Measurements from ENCODE around the gene FASLG.

DNA sequence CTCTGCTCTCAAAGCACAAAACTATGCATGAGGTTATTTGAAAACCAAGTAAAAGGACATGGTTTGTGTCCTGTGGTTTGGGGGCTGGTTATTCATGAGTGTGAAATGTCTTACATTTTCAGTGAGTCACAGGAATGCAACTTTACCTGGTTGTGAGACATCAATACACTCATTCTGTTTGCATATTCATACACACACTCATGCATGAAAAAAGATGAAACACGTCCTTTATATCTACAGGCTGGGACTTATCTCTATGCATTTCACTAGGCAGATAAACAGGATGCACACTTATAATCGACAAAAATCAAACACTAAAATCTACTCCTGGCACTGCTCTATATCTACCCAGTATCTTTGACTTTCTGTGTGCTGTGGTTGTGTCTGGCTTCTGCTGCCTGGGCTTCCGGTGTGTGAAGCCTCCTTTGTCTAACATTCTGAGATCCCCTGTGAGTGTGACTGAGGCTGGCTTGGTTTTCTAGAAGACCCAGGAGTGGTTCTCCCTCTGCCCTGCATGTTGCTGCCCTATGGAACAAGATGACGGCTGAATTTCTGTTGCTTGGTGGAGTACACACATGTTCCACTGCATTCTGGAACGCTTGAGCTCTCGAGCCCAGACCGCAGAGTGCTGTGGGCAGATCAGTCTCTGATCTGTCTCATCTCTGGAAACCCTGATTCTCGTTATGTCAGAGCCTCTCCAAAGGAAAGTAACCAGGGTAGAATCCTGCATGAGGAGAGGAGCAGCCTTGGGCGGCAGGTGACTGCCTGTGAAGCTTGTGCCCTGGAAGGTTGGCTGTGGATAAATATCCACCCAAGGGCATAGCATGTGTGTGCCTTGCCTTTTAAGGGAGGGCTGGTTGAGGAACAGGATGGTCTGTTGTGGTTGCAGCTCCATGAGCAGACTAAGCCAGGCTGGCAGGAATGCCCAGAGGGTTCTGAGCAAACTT lies 19.7 kb upstream of the FASLG start:
- TF ChIP-seq POLR2AphosphoS5 (IDR thresholded peaks at IDR 0.05; ENCODE audit: low read depth, low read length) (no peak), TAF1 (IDR thresholded peaks at IDR 0.05; ENCODE audit: borderline replicate concordance, insufficient read depth, low read length) (no peak)
